GM12878 (cell line): Measurements from ENCODE around the gene PTPRC. TPM values are rescaled to one million over a fixed set of nuclear protein-coding genes. Genes with fewer than 3 reads are reported as not detected.

Experiments
- ATAC-seq: fragments of 200-7000 bp; cut with Tn5 transposase; 3 replicates; pipeline ENCODE4 v1.9.1; 2020; ENCODE audit warnings: mild to moderate bottlenecking, moderate library complexity
- BruUV-seq: library from RNA; stranded (reverse); fragments of 400-500 nt; replicated peaks from 2 replicates; lab custom pipeline; 2021; lab: Mats Ljungman, UMichigan
- CTCF ChIA-PET: fragments of 300-600 bp; sonication (Branson Sonifier 250); formaldehyde crosslinking; extraction: SDS; loops from one replicate; lab custom pipeline; 2021; ENCODE audit warnings: inconsistent platforms; lab: Yijun Ruan, JAX
- POLR2A ChIA-PET: fragments of 350-600 bp; formaldehyde crosslinking; extraction: SDS; loops from one replicate; lab custom pipeline; 2021; ENCODE audit warnings: inconsistent platforms; lab: Charles Lee
- RAD21 ChIA-PET: fragments of 300-600 bp; sonication (Branson Sonifier 250); formaldehyde crosslinking; loops from one replicate; lab custom pipeline; 2023; ENCODE audit warnings: antibody characterized with exemption; ENCODE audit not compliant: unreplicated experiment; lab: Charles Lee
- SMC1A ChIA-PET: fragments of 300-600 bp; sonication (Branson Sonifier 250); formaldehyde crosslinking; loops from one replicate; lab custom pipeline; 2023; ENCODE audit not compliant: unreplicated experiment, uncharacterized antibody; lab: Charles Lee
- DNase-seq: peaks from one replicate; pipeline ENCODE4 v3.0.0-alpha.2; 2011; ENCODE audit warnings: low read depth, low spot score
- FAIRE-seq: peaks from 3 replicates; lab custom pipeline; 2011; peaks lifted over from hg19 to GRCh38; lab: Jason Lieb, UNC
- H2AFZ ChIP-seq: 2 replicates; pipeline ENCODE4 v1.6.0; 2011; ENCODE audit warnings: low read depth, low read length, control low read depth; ENCODE audit not compliant: control insufficient read depth
- H3K27ac ChIP-seq: 2 replicates; pipeline ENCODE4 v1.5.1; 2011; ENCODE audit warnings: control low read depth; ENCODE audit not compliant: control insufficient read depth, insufficient read depth
- H3K27me3 ChIP-seq, 2 experiments: replicated peaks in 1 of 2; 2 replicates each; pipeline versions ENCODE4 v1.6.0 to v1.6.1; 2011; ENCODE audit warnings: low read length in 1 of 2; ENCODE audit not compliant: control insufficient read depth in 2 of 2, insufficient read depth in 2 of 2
- H3K36me3 ChIP-seq, 2 experiments: 2 replicates each; pipeline ENCODE4 v1.5.1; 2011; ENCODE audit warnings: low read length in 1 of 2; ENCODE audit not compliant: control insufficient read depth in 2 of 2, insufficient read depth in 2 of 2
- H3K4me1 ChIP-seq: 2 replicates; pipeline ENCODE4 v1.6.1; 2011; ENCODE audit warnings: mild to moderate bottlenecking, low read length, moderate library complexity, mixed read lengths; ENCODE audit not compliant: control insufficient read depth, insufficient read depth
- H3K4me2 ChIP-seq: 2 replicates; pipeline ENCODE4 v1.6.0; 2011; ENCODE audit warnings: control low read depth; ENCODE audit not compliant: control insufficient read depth, insufficient read depth
- H3K4me3 ChIP-seq: fragments of 200-600 bp; sonication (generic); 2 replicates; pipeline ENCODE4 v1.5.1; 2016
- H3K79me2 ChIP-seq: 2 replicates; pipeline ENCODE4 v1.6.0; 2011; ENCODE audit warnings: low read length; ENCODE audit not compliant: control insufficient read depth, insufficient read depth
- H3K9ac ChIP-seq: 2 replicates; pipeline ENCODE4 v1.8.0; 2011; ENCODE audit warnings: low read length, control low read depth, mixed read lengths; ENCODE audit not compliant: control insufficient read depth, insufficient read depth
- H3K9me3 ChIP-seq: replicated peaks from 3 replicates; pipeline ENCODE4 v1.5.1; 2011; ENCODE audit warnings: mild to moderate bottlenecking, low read length; ENCODE audit not compliant: control insufficient read depth, insufficient read depth
- H4K20me1 ChIP-seq: 2 replicates; pipeline ENCODE4 v1.6.0; 2011; ENCODE audit not compliant: control insufficient read depth, insufficient read depth
- BCLAF1 ChIP-seq: fragments of 450-650 bp; IDR thresholded peaks from 2 replicates; pipeline ENCODE4 v1.6.1; 2017; ENCODE audit warnings: antibody characterized with exemption, mild to moderate bottlenecking, moderate library complexity
- DPF2 ChIP-seq: fragments of 450-650 bp; IDR thresholded peaks from 2 replicates; pipeline ENCODE4 v1.6.1; 2017; ENCODE audit warnings: mild to moderate bottlenecking
- MYB ChIP-seq: fragments of 150-350 bp; IDR thresholded peaks from 2 replicates; pipeline ENCODE4 v1.6.1; 2014; ENCODE audit warnings: mild to moderate bottlenecking, low read depth, low read length, borderline replicate concordance
- RELA ChIP-seq: fragments of 450-650 bp; IDR thresholded peaks from 2 replicates; pipeline ENCODE4 v1.8.0; 2014; ENCODE audit warnings: borderline replicate concordance; ENCODE audit not compliant: partially characterized antibody
- SKIL ChIP-seq: fragments of 450-650 bp; IDR thresholded peaks from 2 replicates; pipeline ENCODE4 v1.6.1; 2017; ENCODE audit warnings: mild to moderate bottlenecking, low read depth, inconsistent platforms; ENCODE audit not compliant: poor library complexity, severe bottlenecking
- SP1 ChIP-seq: IDR thresholded peaks from one replicate; pipeline ENCODE4 v1.6.1; 2011; ENCODE audit warnings: low read depth, low read length
- SUPT20H ChIP-seq: IDR thresholded peaks from 2 replicates; pipeline ENCODE4 v1.6.1; 2011; ENCODE audit warnings: low read depth, mild to moderate bottlenecking, low read length, moderate library complexity, borderline replicate concordance; ENCODE audit not compliant: control insufficient read depth
- TCF7 ChIP-seq: IDR thresholded peaks from 2 replicates; pipeline ENCODE4 v1.6.1; 2014; ENCODE audit warnings: antibody characterized with exemption, borderline replicate concordance
- YY1 ChIP-seq: IDR thresholded peaks from 2 replicates; pipeline ENCODE4 v1.6.1; 2011; ENCODE audit warnings: low read depth, mild to moderate bottlenecking, low read length
- ZNF274 ChIP-seq: IDR thresholded peaks from one replicate; pipeline ENCODE4 v1.8.0; 2011; ENCODE audit not compliant: insufficient read length, insufficient read depth
- ZNF592 ChIP-seq: fragments of 450-650 bp; IDR thresholded peaks from 2 replicates; pipeline ENCODE4 v1.6.1; 2017; ENCODE audit warnings: mild to moderate bottlenecking, moderate library complexity
- ZNF622 ChIP-seq: fragments of 450-650 bp; IDR thresholded peaks from 2 replicates; pipeline ENCODE4 v1.6.1; 2017; ENCODE audit warnings: mild to moderate bottlenecking, inconsistent platforms
- WGBS: methylation state at CpG from one replicate; pipeline ENCODE4 v1.1.6; 2016; ENCODE audit warnings: low lambda C conversion rate; ENCODE audit not compliant: insufficient replicate concordance, insufficient coverage; ENCODE audit errors: missing lambda C conversion rate; 5-methylcytosine and 5-hydroxymethylcytosine counted together
- in situ Hi-C: fragments of 300-500 bp; cut with MboI; formaldehyde crosslinking; loops from 9 replicates; pipeline ENCODE4 v1.14.3; 2018; ENCODE audit warnings: mixed read lengths
- intact Hi-C: fragments of 100-400 bp; cut with micrococcal nuclease; formaldehyde crosslinking; loops from one replicate; pipeline ENCODE4 v1.14.2; 2022; ENCODE audit not compliant: unreplicated experiment
- polyA plus RNA-seq, 11 experiments: library from polyadenylated mRNA; depleted of rRNA in 4 of 11; unstranded in 6 of 11; stranded (reverse) in 5 of 11; fragments of >200 nt; fragmentation: Nextera tagmentation in 4 of 11; fragmentation: Illumina TruSeq in 1 of 11; extraction: Ambion mirVana in 4 of 11; extraction: Trizol in 1 of 11; gene quantifications; 1 replicate in 1 of 11; 2 replicates in 10 of 11; pipeline versions ENCODE4 v1.2.1 to v1.2.3, GENCODE V29; 2011 to 2016; ENCODE audit warnings: inconsistent platforms in 2 of 11, missing spikeins in 2 of 11, low read depth in 1 of 11
- total RNA-seq, 4 experiments: library from RNA; depleted of rRNA in 3 of 4; stranded (reverse); fragments of >200 nt in 3 of 4; fragmentation: Illumina TruSeq in 1 of 4; extraction: Trizol in 1 of 4; gene quantifications; 2 replicates each; pipeline versions ENCODE4 v1.2.1 to v1.2.3, GENCODE V29; 2013 to 2021

The PTPRC gene
- total and polyA plus RNA-seq, 10 of the 15 experiments (the other 5 are each of a cell fraction or from before 2014, with no cell fraction given), result 72.9 to 221 (median 118) TPM

GRCh38 chr1:198701766-198702539 lies 63.1 kb downstream of the PTPRC start:
- Histone ChIP-seq H3K9me3 (no peaks in the 10 kb centered on the region), H3K4me3 (no peak overlapping the region), H3K27ac (no peak overlapping the region), H3K36me3 (peaks cover 7 to 33% of the 10 kb centered on the region in 2 experiments), H3K9ac (no peak overlapping the region), H3K79me2 (no peaks in the 10 kb centered on the region), H2AFZ (no peak overlapping the region), H3K4me2 (no peak overlapping the region), H3K27me3 (no peaks in the 10 kb centered on the region), H3K4me1 (no peaks in the 10 kb centered on the region), H4K20me1 (no peaks in the 10 kb centered on the region)
- CTCF ChIA-PET, result interaction anchor here (0.9 to 2.6 kb wide), 5 partner anchors 12 to 411 kb away, joined by 3 to 9 read pairs (median 4); no protein-coding TSS in a partner anchor
- POLR2A ChIA-PET, result no interaction called here
- RAD21 ChIA-PET, result interaction anchor here (0.7 to 1.4 kb wide), 4 partner anchors 20 to 762 kb away, joined by 3 read pairs; no protein-coding TSS in a partner anchor
- intact Hi-C loops, result no loop called here
- in situ Hi-C loops, result no loop called here
- FAIRE-seq, result no peak
- DNase-seq, result no peak
- no TSS peak for BruUV-seq
- peak; percentile 32; the same call in 2 of the 3 replicates for ATAC-seq
- SMC1A ChIA-PET, result interaction anchor here (0.9 to 3.1 kb wide), 10 partner anchors 12 to 344 kb away, joined by 3 to 19 read pairs (median 4); no protein-coding TSS in a partner anchor
- TF ChIP-seq DPF2 (no peak), SKIL (no peak), ZNF622 (no peak), SUPT20H (no peak), ZNF592 (no peak), TCF7 (no peak), ZNF274 (no peak), YY1 (no peak), SP1 (no peak), RELA (no peak), MYB (no peak), BCLAF1 (no peak)
- over 99% methylated on average over 4 of the region's 4 CpGs for WGBS
